Measurements from ENCODE around the gene FAM117B. TPM values are rescaled to one million over a fixed set of nuclear protein-coding genes. Genes with fewer than 3 reads are reported as not detected.
"Not testable (repeated sequence)": the region's sequence is repeated elsewhere in the genome, so short reads cannot be mapped to it uniquely, and the experiment has no call there.

The FAM117B gene
- total RNA-seq, 1 experiment from 2014 or later = 24.0 TPM

DNA sequence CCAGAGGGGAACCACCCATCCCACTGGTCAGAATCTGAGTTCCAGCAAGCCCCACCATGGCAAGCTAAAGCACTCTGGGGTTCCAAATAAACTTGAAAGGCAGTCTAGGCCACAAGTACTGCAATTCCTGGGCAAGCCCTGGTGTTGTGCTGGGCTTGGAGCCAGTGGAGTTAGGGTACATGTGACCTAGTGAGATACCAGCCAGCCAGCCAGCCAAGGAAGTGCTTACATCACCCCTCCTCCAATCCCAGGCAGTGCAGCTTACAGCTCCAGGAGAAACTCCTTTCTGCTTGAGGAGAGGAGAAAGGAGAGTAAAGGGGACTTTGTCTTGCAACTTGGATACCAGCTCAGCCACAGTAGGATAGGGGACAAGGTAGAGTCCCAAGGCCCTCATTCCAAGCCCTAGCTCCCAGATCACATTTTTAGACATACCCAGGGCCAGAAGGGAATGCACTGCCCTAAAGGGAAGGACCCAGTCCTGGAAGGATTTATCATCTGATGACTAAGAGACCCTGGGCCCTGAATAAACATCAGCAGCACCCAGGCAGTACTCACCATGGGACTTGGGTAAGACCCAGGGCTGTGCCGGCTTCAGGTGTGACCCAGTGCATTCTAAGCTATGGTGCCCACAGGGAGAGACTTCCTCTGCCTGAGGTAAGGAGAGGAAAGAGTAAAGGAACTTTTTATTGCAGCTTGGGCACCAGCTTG lies 172.8 kb downstream of the FAM117B start:
- H3K9me3 ChIP-seq (ENCODE audit: control insufficient read depth, low read depth, low read length); H2BK5ac ChIP-seq (ENCODE audit: insufficient read length, low read length); H3K56ac ChIP-seq (ENCODE audit: insufficient read length, low read depth, low read length); H4K20me1 ChIP-seq (ENCODE audit: control insufficient read depth, insufficient read depth, insufficient read length); H3K23ac ChIP-seq (ENCODE audit: insufficient read length, low read depth, low read length); H3K9ac ChIP-seq (ENCODE audit: extremely low read depth, insufficient read length, low read length); H3K79me2 ChIP-seq (ENCODE audit: insufficient read depth, low read length); H2BK20ac ChIP-seq (ENCODE audit: low read depth, low read length, poor library complexity, severe bottlenecking); H4K91ac ChIP-seq (ENCODE audit: insufficient read length, low read depth, low read length); H3K4me2 ChIP-seq (ENCODE audit: insufficient read depth, insufficient read length, low read length); H3K14ac ChIP-seq (ENCODE audit: insufficient read depth, low read length); H2AK5ac ChIP-seq (ENCODE audit: insufficient read length, low read length); H2BK12ac ChIP-seq (ENCODE audit: insufficient read length, low read depth, low read length); H3K18ac ChIP-seq (ENCODE audit: insufficient read length, low read depth, low read length); H2AFZ ChIP-seq (ENCODE audit: low read length); H4K5ac ChIP-seq (ENCODE audit: insufficient read length, low read depth, low read length); H3K27me3 ChIP-seq (ENCODE audit: insufficient read depth, low read length); H3K4me1 ChIP-seq (ENCODE audit: insufficient read depth, low read length); H3K23me2 ChIP-seq (ENCODE audit: insufficient read length, low read depth, low read length, poor library complexity, severe bottlenecking); H3K4me3 Mint-ChIP-seq; H3K79me1 ChIP-seq (ENCODE audit: insufficient read depth, low read depth, low read length, poor library complexity, severe bottlenecking); H4K8ac ChIP-seq (replicated peaks; ENCODE audit: insufficient read length, low read depth, low read length); H2BK120ac ChIP-seq (ENCODE audit: low read depth, low read length, poor library complexity, severe bottlenecking); H3K4ac ChIP-seq (ENCODE audit: low read depth, low read length); H3K27ac ChIP-seq (ENCODE audit: insufficient read length, low read depth, low read length); H3T11ph ChIP-seq (ENCODE audit: low read length); H2BK15ac ChIP-seq (ENCODE audit: low read depth, low read length); H3K27me3 Mint-ChIP-seq (ENCODE audit: low read depth): not testable (repeated sequence)
- DNase-seq = peak; percentile 29
- H3K9me3 Mint-ChIP-seq = peaks cover 13 to 17% of the 10 kb centered on the region in 2 experiments
- peak overlapping the region in 1 of 3 experiments; percentile 39; a peak in 1 of 7 replicates for H3K27ac Mint-ChIP-seq
- WGBS (ENCODE audit: extremely low coverage, insufficient read length, low lambda C conversion rate) = no CpG with 5 or more reads among the region's 1 CpG
- peaks cover 7 to 22% (median 20%) of the 10 kb centered on the region in 3 experiments for H3K36me3 Mint-ChIP-seq (ENCODE audit: insufficient read depth in 1 of 3, low read depth in 3 of 3)
- H3K4me1 Mint-ChIP-seq = peaks cover 9 to 14% of the 10 kb centered on the region in 2 experiments

All from H9 (cell line).